Breast epithelium (tissue), 4 donors: ENCODE measurements around the gene HECTD4. TPM values are rescaled to one million over a fixed set of nuclear protein-coding genes. Genes with fewer than 3 reads are reported as not detected.

Experiments used
- DNase-seq, 2 donors: peaks; one replicate each; pipeline ENCODE4 v3.0.0-alpha.2; 2019; ENCODE audit warnings: low spot score in 2 of 2
- H3K27ac ChIP-seq, 2 donors: fragments of 200-600 bp; sonication (generic) in 1 of 2; one replicate each; pipeline ENCODE4 v1.5.1; 2016 to 2019; ENCODE audit warnings: mild to moderate bottlenecking in 1 of 2
- H3K27me3 ChIP-seq, 2 donors: fragments of 200-600 bp; sonication (generic) in 1 of 2; one replicate each; pipeline versions ENCODE4 v1.5.1 to v1.6.0; 2017 to 2019; ENCODE audit warnings: control low read depth in 1 of 2, mild to moderate bottlenecking in 1 of 2
- H3K36me3 ChIP-seq: fragments of 200-600 bp; one replicate; pipeline ENCODE4 v1.5.1; 2019
- H3K4me1 ChIP-seq, 2 donors: fragments of 200-600 bp; sonication (generic); one replicate each; pipeline ENCODE4 v1.5.1; 2016 to 2019; ENCODE audit warnings: control low read depth in 1 of 2
- H3K4me3 ChIP-seq, 3 donors: fragments of 200-600 bp; sonication (generic); 1 replicate in 2 of 3; 2 replicates in 1 of 3; pipeline ENCODE4 v1.5.1; 2016 to 2019; ENCODE audit warnings: mild to moderate bottlenecking in 3 of 3, moderate library complexity in 2 of 3
- H3K9me3 ChIP-seq, 2 donors: fragments of 200-600 bp; sonication (generic) in 1 of 2; one replicate each; pipeline ENCODE4 v1.5.1; 2016 to 2019; ENCODE audit warnings: control low read depth in 1 of 2
- POLR2A ChIP-seq: fragments of 450-650 bp; IDR thresholded peaks from one replicate; pipeline ENCODE4 v1.6.1; 2016; ENCODE audit warnings: antibody characterized with exemption, mild to moderate bottlenecking, moderate library complexity
- POLR2AphosphoS5 ChIP-seq, 3 donors: sonication (generic); formaldehyde crosslinking; IDR thresholded peaks; one replicate each; pipeline ENCODE4 v1.6.1; 2017; ENCODE audit warnings: antibody characterized with exemption in 3 of 3
- intact Hi-C: fragments of 100-400 bp; cut with DNase I; formaldehyde crosslinking; loops from one replicate; pipeline ENCODE4 v1.15.1; 2023; ENCODE audit warnings: low total_unique reads
- total RNA-seq, 3 donors: library from RNA; depleted of rRNA; stranded (reverse); fragments of >200 nt; gene quantifications; one replicate each; pipeline ENCODE4 v1.1.0, GENCODE V29; 2016
- TF ChIP-seq, protein P1 (sequence below), 3 donors: fragments of 450-650 bp; IDR thresholded peaks; one replicate each; pipeline ENCODE4 v1.5.1; 2016 to 2017; ENCODE audit warnings: antibody characterized with exemption in 3 of 3, mild to moderate bottlenecking in 3 of 3, moderate library complexity in 3 of 3

HECTD4 gene
- total RNA-seq, 3 donors from 2014 or later, result 37.6 to 57.4 (median 49.5) TPM

DNA sequence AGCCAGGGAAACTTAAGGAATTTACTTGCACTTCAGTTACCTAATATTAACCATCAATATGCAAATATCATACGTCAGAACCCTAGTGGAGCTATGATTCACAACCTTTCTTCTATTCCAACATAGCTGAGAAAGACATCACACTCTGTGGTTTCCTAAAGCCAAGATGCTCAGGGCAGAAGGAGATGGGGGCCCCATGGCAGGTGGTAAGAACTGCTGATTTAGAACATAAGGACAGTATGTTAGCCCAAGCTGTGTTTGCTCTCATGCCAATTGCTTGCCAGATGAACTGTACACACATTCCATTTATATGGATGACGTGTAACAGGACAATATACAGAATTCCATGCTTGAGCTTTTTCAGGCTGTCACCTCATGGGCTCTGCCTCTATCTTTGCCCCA, 34.6 kb downstream of the HECTD4 start:
- no peaks in the 10 kb centered on the region for H3K27me3 ChIP-seq
- no peak overlapping the region for H3K4me3 ChIP-seq
- no peak for DNase-seq
- no peak overlapping the region for H3K27ac ChIP-seq
- no peaks in the 10 kb centered on the region for H3K9me3 ChIP-seq
- intact Hi-C loops, result no loop called here
- no peaks in the 10 kb centered on the region for H3K4me1 ChIP-seq
- H3K36me3 ChIP-seq, result no peaks in the 10 kb centered on the region
- TF ChIP-seq POLR2A (no peak), POLR2AphosphoS5 (IDR thresholded peaks at IDR 0.05) (no peak)
- TF ChIP-seq, protein P1, sequence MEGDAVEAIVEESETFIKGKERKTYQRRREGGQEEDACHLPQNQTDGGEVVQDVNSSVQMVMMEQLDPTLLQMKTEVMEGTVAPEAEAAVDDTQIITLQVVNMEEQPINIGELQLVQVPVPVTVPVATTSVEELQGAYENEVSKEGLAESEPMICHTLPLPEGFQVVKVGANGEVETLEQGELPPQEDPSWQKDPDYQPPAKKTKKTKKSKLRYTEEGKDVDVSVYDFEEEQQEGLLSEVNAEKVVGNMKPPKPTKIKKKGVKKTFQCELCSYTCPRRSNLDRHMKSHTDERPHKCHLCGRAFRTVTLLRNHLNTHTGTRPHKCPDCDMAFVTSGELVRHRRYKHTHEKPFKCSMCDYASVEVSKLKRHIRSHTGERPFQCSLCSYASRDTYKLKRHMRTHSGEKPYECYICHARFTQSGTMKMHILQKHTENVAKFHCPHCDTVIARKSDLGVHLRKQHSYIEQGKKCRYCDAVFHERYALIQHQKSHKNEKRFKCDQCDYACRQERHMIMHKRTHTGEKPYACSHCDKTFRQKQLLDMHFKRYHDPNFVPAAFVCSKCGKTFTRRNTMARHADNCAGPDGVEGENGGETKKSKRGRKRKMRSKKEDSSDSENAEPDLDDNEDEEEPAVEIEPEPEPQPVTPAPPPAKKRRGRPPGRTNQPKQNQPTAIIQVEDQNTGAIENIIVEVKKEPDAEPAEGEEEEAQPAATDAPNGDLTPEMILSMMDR (IDR thresholded peaks at IDR 0.05), result no peak

DNA sequence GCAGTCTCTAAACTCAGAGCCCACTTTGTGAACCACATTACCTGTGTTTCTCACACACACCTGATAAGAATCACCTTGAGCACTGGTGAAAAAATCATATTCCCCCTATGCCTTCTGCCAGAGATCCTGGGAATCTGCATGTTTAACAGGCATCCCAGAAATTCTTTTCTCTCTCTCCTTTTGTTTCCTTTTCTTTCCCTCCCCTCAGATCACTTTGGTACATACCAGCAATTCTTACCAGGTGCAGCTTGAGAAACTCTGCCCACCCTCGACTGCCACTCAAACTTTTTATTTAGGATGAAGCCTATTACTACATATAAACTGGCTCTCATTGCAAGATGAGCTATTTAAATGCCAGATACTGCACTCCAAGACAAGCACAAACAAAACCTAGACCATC, 36.0 kb downstream of the HECTD4 start:
- H3K4me3 ChIP-seq, result no peak overlapping the region
- H3K36me3 ChIP-seq, result no peaks in the 10 kb centered on the region
- no peak for DNase-seq
- H3K27me3 ChIP-seq, result no peaks in the 10 kb centered on the region
- H3K27ac ChIP-seq, result no peak overlapping the region
- TF ChIP-seq, protein P1 (IDR thresholded peaks at IDR 0.05), result no peak
- TF ChIP-seq POLR2A, result no peak
- no peak for TF ChIP-seq POLR2AphosphoS5 (IDR thresholded peaks at IDR 0.05)
- H3K4me1 ChIP-seq, result no peaks in the 10 kb centered on the region
- intact Hi-C loops, result no loop called here
- no peaks in the 10 kb centered on the region for H3K9me3 ChIP-seq

DNA sequence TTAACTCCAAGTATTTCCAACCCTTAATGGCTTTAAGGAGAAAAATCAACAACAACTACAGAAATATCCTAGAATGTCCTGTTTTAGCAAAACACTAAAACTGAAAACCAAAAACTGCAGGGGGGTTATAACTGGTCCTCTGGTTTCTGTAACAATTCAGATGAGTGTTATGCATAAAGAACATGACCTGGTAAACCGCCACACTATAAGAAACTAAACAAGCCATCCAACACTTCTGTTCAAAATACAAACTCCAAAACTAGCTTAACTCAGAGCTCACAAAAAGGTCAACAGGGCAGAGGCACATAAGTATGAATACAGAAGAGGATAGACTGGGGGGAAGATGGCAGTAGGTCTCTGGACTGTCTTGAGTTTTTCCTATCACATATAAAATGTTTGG, 38.0 kb downstream of the HECTD4 start:
- Histone ChIP-seq H3K27ac (no peak overlapping the region), H3K36me3 (no peaks in the 10 kb centered on the region), H3K27me3 (no peaks in the 10 kb centered on the region), H3K9me3 (no peaks in the 10 kb centered on the region), H3K4me1 (no peaks in the 10 kb centered on the region), H3K4me3 (no peak overlapping the region)
- no peak for DNase-seq
- TF ChIP-seq POLR2AphosphoS5 (IDR thresholded peaks at IDR 0.05), result no peak
- intact Hi-C loops, result loop anchor here (5.0 kb wide), 1 partner anchor 33 kb away; no protein-coding TSS in a partner anchor

DNA sequence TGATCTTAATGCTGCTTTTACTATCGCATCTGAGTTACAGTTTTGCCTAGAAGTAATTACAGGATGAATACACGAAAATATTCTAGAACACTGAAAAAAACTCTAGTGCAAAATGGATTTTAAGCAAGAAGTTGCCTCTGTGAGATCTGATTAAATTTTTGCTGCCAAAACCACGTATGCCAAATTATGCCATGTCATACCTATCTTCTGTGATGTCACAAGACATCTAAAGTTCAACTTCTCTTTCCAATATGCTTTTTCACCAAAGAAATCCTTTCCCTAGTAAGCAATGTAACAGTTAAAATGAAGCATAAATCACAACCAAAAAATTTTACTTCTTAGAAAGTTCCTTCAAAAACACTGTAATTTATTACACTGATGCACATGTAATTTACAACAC, 39.6 kb downstream of the HECTD4 start:
- H3K4me1 ChIP-seq, result no peaks in the 10 kb centered on the region

DNA sequence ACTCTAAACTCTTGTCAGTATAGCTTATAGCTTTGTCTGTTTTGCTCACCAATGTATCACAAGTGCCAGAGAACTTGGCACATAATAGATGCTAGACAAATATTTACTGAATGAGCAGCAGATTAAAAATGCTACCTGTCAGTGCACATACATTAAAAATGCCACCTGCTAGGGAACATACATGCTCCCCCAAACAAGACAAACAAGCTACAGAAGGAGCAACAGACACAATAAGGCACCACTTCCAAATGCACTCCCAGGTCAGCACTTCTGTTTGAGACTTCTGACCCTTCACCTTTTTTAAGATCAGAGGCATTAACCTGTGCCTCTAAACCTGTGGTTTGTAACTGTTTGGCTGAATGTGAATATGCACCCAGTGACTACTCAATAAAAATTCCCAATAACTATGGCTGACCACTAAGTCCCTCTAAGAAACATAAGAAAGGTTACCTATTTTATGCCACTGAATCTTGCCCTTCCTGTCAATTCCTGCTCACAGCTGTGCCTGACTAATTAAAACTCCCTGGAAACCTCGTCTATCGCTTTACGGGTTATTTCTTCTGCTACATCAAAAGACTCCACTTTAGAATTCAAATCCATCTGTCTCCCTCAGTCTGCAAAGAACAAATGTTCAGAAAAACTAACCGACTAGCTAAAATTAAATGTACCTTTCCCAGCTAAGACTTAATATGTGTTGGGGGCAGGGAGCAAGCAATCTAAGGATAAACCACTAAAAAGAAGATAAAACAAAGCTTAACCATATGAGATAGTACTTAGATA, 41.0 kb downstream of the HECTD4 start:
- Histone ChIP-seq H3K9me3 (no peaks in the 10 kb centered on the region), H3K27me3 (no peaks in the 10 kb centered on the region), H3K36me3 (no peaks in the 10 kb centered on the region), H3K4me1 (no peaks in the 10 kb centered on the region), H3K27ac (no peak overlapping the region), H3K4me3 (no peak overlapping the region)
- no peak for DNase-seq
- intact Hi-C loops, result loop anchor here (5.0 kb wide), 1 partner anchor 36 kb away; no protein-coding TSS in a partner anchor
- TF ChIP-seq POLR2AphosphoS5 (IDR thresholded peaks at IDR 0.05) (no peak), POLR2A (no peak)
- TF ChIP-seq, protein P1 (IDR thresholded peaks at IDR 0.05), result no peak

More for the DNA sequence above, 39.6 kb downstream of the HECTD4 start:
- TF ChIP-seq POLR2AphosphoS5 (IDR thresholded peaks at IDR 0.05), result no peak
- TF ChIP-seq, protein P1 (IDR thresholded peaks at IDR 0.05), result no peak
- no peak for TF ChIP-seq POLR2A
- intact Hi-C loops, result loop anchor here (5.0 kb wide), 1 partner anchor 35 kb away; no protein-coding TSS in a partner anchor
- Histone ChIP-seq H3K4me3 (no peak overlapping the region), H3K27me3 (no peaks in the 10 kb centered on the region), H3K27ac (no peak overlapping the region), H3K9me3 (no peaks in the 10 kb centered on the region), H3K36me3 (no peaks in the 10 kb centered on the region)
- no peak for DNase-seq
